ENCODE data around the gene SLC11A2.
"Not testable (repeated sequence)": the region's sequence is repeated elsewhere in the genome, so short reads cannot be mapped to it uniquely, and the experiment has no call there.

Gene SLC11A2

DNA sequence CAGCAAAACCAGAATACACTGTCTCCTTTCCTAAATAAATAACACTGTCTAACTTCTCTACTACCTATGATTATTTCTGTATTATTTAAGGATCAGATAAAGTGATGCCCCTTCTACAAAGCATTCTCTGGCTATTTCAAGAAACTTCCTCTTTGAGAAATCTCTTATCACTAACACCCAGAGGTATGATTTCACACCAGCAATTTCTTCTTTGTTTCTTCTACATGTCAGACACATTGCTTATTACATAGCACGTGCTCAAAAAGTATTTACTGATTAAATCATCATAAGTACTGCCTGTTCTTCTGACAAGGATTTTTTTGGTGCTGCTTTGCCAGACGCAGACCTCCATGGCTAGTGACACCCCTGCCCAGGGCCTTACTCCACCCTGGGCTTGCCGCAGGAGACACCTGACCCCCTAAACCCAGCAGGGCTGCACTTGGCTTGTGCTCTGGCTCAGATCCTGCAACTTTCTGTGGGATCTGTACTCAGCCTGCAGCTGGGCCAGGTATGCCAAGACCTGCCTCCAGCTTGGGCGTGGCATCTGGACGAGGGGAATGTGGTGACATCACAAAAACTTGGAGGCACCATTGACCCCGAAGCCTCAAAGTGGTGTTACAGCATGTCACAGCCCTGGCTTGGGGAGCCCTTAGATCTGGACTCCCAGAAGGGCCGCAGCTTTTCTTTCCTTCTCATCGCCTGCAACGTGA, 89.2 kb downstream of the SLC11A2 start:
- DNase-seq = no peak

DNA sequence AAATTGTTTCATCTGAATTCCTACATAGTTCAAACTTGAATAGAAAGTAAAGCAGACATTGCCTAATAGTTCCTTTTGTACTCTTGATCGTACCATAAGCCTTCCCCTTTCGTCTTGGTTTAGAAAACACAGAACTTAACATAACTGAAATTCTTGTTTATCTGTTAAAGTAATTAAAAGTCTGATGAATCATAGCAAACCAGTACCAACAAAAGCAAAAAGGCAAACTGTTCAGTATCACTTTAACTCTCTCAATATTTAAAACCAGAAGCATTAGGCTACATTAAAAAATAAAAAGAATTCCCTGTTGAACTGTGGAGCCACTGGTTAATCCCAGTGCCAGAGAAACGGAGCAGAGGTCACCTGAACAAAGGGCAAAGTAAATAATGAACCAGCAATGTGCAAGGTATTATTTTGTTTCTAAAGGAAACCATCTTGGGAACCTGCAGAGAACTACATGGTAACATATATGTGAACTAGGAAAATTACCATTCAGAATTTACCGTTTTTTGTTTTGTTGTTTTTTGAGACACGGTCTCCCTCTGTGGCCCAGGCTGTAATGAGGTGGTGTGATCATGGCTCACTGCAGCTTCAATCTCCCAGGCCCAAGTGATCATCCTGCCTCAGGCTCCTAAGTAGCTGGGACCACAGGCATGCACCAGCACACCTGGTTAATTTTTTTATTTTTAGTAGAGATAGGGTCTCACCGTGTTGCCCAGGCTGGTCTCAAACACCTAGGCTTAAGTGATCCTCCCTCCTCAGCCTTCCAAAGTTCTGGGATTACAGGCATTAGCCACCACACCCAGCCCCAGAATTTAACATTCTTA, 91.0 kb downstream of the SLC11A2 start:
- no peak for DNase-seq

DNA sequence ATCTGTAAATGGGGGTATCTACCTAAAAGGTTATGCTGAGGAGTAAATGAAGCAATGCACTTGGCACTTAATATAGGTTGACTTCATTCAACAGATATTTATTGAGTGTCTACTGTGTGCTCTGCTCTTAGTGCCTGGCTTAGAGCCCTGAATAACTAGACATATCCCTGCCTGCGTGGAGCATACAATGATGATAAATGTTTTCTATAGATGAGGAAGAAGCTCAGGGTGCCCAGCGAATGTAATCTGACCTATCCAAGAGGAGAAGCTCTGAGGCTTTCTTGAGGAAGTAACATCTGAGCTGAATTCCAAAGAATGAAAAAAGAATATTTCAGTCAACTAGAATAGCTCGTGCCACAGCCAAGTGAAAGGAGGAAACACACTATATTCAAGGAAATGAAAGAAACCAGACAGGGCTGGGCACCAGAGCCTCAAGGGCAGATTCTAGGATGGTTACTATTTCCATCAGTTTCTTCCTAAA, 91.8 kb downstream of the SLC11A2 start:
- no peak for DNase-seq

DNA sequence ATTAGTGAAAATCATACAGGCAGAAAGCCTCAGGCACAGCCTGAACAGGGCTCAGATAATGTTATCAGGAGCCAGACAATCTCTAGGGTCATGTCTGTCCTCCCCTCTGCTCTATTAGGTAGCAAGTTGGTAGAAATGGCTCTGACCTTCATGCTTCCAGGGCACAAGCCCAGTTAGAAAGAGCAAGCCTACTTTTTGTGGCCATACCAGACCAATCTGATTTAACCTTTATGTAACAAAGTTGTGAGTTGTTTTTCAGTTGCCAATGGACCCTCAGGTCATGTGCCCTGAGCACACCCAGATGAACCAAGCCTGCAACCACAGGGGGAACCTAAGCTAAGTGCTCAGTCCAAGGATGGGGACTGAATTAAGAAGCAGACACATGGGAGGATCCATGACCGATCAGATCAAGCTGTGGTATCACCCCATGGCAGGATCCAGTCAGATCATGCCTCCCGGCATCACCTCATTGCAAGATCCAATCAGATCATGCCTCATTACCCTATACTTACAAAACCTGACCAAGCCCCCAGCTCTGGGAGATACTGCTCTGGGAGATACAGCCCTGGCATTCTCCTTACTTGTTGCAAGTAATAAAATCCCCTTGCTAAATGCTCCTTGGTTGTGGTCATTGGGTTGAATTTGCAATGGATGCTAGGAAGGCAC, 92.6 kb downstream of the SLC11A2 start:
- no peak for DNase-seq

DNA sequence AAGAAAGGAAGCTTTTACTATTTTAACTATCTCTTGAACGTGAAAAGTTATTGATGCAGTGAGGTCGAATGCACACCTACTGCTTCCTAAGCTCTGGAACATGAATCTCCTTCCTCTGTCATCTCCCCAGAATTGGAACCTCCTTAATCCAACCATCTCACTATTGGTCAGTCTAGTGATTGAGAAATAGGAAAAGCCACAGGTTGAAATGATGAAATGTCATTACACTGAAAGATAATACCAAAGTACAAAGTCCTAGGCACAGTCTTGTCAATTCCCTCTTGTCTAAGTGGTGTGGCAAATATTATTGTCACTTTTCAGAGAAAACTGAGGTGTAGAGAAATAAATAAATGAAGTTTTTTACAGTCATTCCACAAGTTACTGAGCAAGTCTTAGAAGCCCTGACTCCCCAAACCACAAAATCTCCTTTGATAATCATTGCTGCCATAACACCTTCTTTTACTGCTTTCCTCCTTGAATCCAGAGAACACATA, 93.3 kb downstream of the SLC11A2 start:
- no peak for DNase-seq

DNA sequence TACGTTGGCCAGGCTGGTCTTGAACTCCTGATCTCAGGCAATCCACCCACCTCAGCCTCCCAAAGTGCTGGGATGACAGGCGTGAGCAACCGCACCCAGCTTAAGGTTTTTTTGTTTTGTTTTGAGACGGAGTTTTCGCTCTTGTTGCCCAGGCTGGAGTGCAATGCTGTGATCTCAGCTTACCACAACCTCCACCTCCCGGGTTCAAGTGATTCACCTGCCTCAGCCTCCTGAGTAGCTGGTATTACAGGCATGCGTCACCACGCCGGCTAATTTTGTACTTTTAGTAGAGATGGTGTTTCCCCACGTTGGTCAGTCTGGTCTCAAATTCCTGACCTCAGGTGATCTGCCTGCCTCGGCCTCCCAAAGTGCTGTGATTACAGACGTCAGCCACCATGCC, 95.7 kb downstream of the SLC11A2 start:
- DNase-seq = not testable (repeated sequence)

DNA sequence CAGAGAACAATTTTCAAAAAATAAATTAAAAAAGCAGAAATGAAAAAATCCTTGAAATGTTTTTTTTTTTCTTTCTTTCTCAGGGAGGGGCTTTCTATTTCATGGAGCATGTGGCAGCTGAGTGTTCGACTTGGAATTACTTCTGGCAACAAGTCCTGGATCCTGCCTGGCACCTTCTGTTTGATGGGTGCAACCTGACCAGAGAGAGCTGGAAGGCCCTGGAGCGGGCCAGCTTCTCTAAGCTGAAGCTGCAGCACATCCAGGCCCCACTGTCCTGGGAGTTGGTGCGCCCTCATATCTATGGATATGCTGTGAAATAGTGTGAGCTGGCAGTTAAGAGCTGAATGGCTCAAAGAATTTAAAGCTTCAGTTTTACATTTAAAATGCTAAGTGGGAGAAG, 96.4 kb downstream of the SLC11A2 start:
- no peak for DNase-seq
